Mucosa of gallbladder (tissue), 1 donor: Measurements from ENCODE around the gene ICAM3. TPM values are rescaled to one million over a fixed set of nuclear protein-coding genes. Genes with fewer than 3 reads are reported as not detected.

Source experiments
- DNase-seq: peaks from one replicate; pipeline ENCODE4 v3.0.0-alpha.2; 2020; ENCODE audit warnings: low spot score
- total RNA-seq: library from RNA; stranded (reverse); gene quantifications from one replicate; pipeline ENCODE4 v1.2.1, GENCODE V29; 2021
- donor health status: DM: no; HTN: no; CAD: no.

ICAM3 gene
- total RNA-seq, 1 donor from 2014 or later: 14.7 TPM

GRCh38 chr19:10318807-10319682 lies 20.4 kb downstream of the ICAM3 start:
- no peak for DNase-seq

GRCh38 chr19:10317857-10318462 lies 21.5 kb downstream of the ICAM3 start:
- no peak for DNase-seq

- no peak for DNase-seq
Measured at GRCh38 chr19:10317045-10317856, 22.2 kb downstream of the ICAM3 start.

GRCh38 chr19:10316229-10317044 lies 23.0 kb downstream of the ICAM3 start:
- no peak for DNase-seq

- DNase-seq: peak; percentile 91
Measured at GRCh38 chr19:10315335-10316214, 23.8 kb downstream of the ICAM3 start, which contains the start of gene FDX2. TSS of gene FDX2 (minus strand) at chr19:10316015. CDS start at chr19:10315996, 19 bp downstream.

- no peak for DNase-seq
Measured at GRCh38 chr19:10309423-10309822, 30.0 kb downstream of the ICAM3 start, which contains the start of gene ZGLP1. TSS of gene ZGLP1 (minus strand) at chr19:10309815.

- no peak for DNase-seq
Measured at GRCh38 chr19:10306327-10306726, 33.1 kb downstream of the ICAM3 start.

GRCh38 chr19:10305139-10305806 lies 34.2 kb downstream of the ICAM3 start:
- DNase-seq: no peak

- no peak for DNase-seq
Measured at GRCh38 chr19:10299545-10300458, 39.6 kb downstream of the ICAM3 start.

GRCh38 chr19:10295847-10296591 lies 43.4 kb downstream of the ICAM3 start:
- no peak for DNase-seq

GRCh38 chr19:10295305-10295846 lies 44.0 kb downstream of the ICAM3 start:
- no peak for DNase-seq

GRCh38 chr19:10294368-10294697 lies 45.1 kb downstream of the ICAM3 start:
- no peak for DNase-seq

- no peak for DNase-seq
Measured at GRCh38 chr19:10293637-10294367, 45.6 kb downstream of the ICAM3 start.

- no peak for DNase-seq
Measured at GRCh38 chr19:10292789-10293636, 46.4 kb downstream of the ICAM3 start.

- peak; percentile 76 for DNase-seq
Measured at GRCh38 chr19:10292206-10292788, 47.1 kb downstream of the ICAM3 start.
